GM03348 (cell line): Measurements from ENCODE around the gene MRAP2.
"Not testable (repeated sequence)": the region's sequence is repeated elsewhere in the genome, so short reads cannot be mapped to it uniquely, and the experiment has no call there.

Experiments
- DNase-seq: peaks from one replicate; pipeline ENCODE4 v3.0.0; 2012; ENCODE audit warnings: low spot score

Gene MRAP2

DNA sequence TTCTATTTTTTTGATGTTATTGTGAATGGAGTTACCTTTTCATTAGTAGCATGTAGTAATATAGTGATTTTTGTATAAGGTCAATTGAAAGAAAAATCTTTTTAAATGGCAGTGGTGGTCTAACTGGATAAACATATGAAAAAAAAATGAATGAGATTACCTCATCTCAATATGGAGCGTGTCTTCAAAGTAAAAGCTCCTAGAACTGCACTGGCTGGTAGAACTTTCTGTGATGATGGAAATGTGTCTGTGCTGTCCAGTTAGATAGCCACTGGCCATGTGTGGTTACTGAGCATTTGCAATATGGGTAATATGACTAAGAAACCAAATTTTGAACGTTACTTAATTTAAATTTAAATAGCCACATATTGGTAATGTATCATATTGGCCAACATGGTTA is 44.1 kb downstream of the MRAP2 start:
- DNase-seq, result no peak

DNA sequence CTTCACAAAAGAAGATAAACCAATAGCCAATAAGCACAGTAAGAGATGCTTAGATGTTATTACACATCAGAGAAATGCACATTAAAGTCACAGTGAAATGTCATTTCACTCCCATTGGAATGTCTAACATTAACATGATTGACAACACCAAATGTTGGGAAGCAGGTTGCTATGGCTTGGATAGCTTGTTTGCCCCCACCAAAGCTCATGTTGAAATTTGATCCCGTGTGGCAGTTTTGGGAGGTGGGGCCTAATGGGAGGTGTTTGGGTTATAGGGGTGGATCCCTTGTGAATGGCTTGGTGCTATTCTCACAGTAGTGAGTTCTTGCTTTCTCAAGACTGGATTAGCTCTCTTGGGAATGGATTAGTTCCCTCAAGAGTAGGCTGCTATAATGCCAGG is 44.8 kb downstream of the MRAP2 start:
- DNase-seq, result no peak

DNA sequence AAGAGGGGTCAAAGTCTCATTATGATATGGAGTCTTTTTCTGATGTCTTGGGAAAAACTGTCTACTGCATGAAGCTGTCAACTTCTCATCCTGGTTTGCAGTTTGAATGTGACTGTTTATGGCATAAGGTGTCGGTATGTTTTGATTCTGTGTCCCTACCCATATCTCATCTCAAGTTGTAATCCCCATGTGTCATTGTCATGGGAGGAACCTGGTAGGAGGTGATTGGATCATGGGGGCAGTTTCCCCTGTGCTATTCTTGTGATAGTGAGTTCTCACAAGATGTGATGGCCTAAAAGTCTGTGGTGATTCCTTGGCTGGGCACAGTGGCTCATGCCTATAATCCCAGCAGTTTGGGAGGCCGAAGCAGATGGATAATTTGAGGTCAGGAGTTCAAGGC is 47.6 kb downstream of the MRAP2 start:
- DNase-seq, result no peak

DNA sequence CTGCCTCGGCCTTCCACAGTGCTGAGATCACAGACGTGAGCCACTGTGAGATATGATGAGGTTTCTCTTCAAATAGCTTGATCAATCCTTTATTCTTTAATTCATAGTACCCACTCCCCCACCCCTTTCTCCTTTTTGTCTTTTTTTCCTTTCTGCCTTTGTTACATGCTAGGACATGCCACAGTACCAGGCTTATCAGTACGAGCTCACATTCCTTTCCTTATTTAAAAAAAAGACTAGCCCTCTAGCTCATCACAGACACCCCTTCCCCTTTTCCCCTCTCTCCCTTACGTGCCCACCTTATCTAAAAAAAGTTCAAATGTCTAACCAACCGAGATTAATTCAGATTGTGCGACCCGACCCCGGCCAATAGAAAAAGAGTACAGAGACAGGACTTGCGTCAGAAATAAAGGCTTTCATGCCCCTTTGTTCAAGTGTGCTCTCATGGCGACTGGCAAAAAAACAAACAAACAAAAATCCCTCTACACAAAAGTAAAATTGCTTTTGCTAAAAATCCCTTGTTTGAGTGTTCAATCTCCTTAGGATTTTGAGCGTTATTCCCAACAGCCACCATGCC is 49.2 kb downstream of the MRAP2 start:
- DNase-seq, result no peak

DNA sequence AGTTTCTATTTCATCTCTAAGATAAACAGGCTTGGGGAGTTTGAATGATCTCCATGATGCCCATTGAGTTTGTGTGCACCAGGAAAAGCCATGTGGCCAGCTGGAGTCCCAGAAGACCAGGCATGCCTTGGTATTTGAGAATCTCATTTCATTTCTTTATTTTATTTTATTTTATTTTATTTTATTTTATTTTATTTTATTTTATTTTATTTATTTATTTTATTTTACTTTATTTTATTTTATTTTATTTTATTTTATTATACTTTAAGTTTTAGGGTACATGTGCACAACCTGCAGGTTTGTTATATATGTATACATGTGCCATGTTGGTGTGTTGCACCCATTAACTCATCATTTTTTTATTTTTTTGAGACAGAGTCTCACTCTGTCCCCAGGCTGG is 51.1 kb downstream of the MRAP2 start:
- not testable (repeated sequence) for DNase-seq

DNA sequence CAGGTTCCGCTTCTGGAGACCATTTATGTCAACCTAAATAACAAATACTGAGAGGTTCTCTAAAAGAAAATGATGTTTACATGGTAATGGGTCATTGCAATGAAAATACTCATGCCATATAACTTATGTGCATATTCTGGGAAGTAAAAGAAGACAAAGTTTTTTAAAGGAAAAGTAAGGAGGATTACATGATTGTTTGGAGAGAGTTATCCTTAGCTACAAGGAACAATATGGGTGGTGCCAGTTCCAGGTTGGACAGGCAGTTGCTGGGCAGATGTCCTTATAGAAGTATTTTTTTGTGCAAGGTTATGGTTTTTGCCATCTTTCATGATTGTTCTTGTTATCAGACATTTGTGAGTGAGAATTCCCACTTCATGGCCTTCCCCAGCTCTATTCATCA is 52.5 kb downstream of the MRAP2 start:
- no peak for DNase-seq

DNA sequence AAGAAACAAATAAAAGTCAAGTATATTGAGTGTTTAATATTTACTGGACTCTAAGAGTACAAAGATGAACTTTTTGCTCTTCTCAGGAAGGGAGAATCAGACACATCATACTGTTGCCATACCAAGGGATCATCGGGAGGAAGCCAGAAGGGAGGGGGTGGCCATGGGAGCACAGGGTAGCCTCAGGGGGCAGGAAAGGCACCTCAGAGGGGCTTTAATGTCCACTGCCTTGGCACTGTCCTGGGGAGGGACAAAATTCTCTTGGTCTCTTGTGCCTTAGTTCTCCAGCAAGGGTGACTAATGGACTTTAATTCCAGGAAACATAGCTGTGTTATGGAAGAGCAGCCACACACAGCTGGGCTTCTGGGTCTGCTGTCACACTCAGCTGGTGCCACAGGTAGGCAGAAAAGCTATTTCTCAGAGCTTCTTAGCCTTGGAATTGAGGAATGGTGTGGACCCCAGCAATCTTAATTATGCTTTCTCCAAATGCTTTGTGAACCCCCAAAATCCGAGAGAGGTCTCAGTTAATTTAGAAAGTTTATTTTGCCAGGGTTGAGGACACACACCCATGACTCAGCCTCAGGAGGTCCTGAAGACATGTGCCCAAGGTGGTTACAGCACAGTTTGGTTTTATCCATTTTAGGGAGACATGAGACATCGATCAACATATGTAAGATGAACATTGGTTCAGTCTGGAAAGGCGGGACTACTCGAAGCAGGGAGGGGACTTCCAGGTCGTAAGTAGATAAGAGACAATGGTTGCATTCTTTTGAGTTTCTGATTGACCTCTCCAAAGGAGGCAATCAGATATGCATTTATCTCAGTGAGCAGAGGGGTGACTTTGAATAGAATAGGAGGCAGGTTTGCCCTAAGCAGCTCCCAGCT is 53.2 kb downstream of the MRAP2 start:
- DNase-seq, result no peak

DNA sequence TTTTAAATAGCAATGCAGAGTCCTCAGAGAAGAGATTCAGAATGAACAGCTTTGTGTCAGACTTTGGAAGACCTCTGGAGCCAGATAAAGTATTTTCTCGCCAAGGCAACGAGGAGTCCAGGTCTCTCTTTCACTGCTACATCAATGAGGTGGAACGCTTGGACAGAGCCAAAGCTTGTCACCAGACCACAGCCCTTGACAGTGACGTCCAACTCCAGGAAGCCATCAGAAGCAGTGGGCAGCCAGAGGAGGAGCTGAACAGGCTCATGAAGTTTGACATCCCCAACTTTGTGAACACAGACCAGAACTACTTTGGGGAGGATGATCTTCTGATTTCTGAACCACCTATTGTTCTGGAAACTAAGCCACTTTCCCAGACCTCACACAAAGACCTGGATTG is 55.5 kb downstream of the MRAP2 start:
- no peak for DNase-seq

DNA sequence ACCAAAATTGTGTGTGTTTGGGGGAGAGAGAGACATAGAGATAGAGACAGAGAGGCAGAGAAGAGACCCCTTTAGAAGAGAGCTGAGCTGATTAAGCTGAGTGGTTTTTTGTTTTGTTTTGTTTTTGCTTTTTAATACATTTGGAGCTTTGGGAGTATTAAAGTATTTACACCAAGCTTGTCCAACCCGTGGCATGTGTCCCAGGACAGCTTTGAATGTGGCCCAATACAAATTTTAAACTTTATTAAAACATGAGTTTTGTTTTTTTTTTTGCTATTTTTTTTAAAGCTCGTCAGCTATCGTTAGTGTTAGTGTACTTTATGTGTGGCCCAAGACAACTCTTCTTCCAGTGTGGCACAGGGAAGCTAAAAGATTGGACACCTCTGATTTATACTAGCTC is 56.0 kb downstream of the MRAP2 start:
- no peak for DNase-seq

DNA sequence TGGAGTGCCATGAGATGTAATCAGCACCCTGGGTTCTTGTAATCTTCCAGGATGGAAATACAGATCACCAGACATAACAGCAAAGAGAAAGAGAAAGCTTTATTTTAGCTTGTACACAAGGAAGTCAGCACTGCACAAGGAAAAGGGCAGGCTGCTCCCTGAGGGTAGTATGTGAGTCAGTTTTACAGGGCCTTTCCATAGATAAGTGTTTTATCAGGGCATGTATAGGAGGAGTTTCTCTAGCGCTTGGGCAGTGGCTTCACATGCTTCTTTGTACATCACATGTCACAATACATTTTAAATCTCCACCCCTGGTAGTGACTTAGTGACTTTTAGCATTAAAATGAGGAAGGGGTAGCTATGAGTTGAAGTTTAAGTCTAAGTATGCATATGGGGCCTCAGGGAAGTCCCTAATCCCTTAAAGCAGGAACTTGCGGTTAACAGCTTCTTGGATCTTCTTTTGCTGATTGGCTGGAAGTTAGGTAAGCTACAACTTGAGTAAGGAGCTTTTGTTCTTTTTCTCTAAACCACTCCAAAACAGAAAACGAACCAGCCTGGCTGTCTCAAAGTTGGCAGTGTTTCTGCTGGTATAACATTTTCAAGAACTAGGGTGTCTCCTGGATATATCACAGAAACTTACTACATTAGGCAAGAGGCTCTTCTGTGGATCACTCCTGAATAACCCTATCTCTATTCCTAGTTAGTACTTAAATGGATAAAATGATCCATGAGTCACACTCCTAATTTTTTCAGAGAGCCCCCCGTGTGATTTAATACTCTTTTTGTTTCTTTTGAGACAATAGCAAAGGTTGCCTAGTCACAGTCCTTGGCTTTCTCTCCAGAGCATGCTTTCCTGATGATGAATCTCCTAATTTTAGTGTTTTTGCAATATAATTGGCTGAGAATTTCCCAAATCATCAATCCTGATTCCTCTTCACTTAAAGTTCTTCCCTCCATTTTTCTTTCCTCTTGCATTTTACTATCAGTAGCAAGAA is 60.2 kb downstream of the MRAP2 start:
- peak; percentile 27 for DNase-seq

DNA sequence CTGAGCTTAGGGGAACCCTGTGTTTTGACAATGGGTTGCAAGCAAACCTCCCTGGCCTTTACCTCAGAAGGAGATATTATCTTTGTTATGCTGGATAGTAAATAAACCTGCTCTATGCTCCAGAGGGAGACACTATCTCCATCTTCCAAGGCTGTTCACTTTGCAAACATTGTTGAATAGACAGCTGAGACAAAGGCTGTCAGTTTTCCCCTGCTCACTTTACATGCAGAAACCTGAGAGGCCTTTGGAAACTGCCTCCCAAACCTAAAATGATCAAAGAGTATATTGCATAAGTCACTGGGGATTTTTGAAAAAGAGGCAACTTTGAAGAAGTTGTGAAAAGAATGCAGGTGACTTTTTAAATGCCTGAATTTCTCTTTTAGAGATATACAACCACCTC is 61.6 kb downstream of the MRAP2 start:
- DNase-seq, result no peak

DNA sequence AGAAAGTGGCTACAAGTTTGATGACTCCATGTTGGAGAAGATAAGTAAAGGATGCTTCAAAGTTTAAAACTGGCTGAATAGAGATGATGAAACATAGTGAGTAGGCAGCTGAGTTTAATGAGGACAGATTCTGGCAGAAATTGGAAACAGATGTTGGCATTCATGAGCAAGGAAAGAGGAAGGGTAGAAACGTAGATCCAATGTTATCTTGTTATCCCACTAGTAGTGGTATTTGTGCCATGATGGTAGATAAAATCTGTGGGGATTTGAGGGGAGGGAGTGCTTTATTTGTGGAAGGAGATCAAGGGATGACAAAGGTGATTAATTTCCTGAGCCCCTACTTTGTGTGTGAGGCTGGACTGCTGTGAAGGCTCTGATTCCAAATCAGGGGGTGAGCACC is 69.5 kb downstream of the MRAP2 start:
- DNase-seq, result peak; percentile 75

DNA sequence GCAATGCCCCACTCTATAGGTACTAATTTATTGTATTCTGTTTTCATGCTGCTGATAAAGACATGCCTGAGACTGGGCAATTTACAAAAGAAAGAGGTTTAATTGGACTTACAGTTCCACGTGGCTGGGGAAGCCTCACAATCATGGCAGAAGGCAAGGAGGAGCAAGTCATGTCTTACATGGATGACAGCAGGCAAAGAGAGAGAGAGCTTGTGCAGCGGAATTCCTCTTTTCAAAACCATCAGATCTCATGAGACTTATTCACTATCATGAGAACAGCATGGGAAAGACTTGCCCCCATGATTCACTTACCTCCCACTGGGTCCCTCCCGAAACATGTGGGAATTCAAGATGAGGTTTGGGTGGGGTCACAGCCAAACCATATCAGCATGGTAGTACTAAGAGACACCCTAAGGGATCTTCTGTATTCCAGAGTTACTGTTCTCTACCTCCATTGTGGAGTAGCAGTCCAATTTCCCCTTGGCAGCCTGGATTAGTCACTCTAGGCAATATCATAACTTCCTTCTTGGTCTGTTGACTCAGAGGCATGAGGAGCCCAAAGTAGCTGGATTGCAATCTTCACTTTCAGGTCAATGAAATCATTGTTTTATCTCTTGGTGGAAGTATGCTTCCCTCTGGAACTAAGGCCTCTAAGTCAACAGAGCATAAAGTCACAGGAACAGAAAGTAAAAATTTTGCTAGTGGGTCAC is 71.8 kb downstream of the MRAP2 start:
- DNase-seq, result peak; percentile 26

DNA sequence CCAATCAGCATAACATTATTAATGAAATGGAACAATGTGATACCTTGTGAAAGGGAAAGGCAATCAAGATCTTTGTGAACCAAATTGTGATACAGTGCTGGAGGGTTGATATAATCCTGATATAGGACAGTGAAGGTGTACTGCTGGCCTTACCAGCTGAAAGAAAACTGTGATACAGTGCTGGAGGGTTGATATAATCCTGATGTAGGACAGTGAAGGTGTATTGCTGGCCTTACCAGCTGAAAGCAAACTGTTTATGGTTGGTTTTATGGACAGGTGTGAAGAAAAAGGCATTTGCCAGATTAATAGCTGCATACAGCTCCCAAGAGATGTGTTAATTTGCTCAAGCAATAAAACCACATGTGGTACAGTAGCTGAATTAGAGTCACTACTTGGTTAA is 73.9 kb downstream of the MRAP2 start:
- DNase-seq, result no peak

DNA sequence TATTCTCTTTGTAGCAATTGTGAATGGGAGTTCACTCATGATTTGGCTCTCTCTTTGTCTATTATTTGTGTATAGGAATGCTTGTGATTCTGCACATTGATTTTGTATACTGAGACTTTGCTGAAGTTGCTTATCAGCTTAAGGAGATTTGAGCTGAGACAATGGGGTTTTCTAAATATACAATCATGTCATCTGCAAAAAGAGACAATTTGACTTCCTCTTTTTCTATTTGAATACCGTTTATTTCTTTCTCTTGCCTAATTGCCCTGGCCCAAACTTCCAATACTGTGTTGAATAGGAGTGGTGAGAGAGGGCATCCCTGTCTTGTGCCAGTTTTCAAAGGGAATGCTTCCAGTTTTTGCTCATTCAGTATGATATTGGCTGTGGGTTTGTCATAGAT is 77.8 kb downstream of the MRAP2 start:
- DNase-seq, result not testable (repeated sequence)

DNA sequence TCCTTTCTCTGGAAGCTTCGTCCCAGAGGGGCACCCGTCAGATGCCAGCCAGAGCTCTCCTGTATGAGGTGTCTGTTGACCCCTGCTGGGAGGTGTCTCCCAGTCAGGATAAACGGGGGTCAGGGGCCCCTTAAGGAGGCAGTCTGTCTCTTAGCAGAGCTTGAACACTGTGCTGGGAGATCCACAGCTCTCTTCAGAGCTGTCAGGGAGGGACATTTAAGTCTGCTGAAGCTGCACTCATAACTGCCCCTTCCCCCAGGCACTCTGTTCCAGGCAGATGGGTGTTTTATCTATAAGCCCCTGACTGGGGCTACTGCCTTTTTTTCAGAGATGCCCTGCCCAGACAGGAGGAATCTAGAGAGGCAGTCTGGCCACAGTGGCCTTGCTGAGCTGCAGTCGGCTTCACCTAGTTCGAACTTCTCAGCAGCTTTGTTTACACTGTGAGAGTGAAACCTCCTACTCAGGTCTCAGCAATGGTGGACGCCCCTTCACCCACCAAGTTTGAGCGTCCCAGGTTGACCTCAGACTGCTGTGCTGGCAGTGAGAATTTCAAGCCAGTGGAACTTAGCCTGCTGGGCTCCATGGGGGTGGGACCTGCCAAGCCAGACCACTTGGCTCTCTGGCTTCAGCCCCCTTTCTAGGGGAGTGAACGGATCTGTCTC is 81.5 kb downstream of the MRAP2 start:
- not testable (repeated sequence) for DNase-seq

DNA sequence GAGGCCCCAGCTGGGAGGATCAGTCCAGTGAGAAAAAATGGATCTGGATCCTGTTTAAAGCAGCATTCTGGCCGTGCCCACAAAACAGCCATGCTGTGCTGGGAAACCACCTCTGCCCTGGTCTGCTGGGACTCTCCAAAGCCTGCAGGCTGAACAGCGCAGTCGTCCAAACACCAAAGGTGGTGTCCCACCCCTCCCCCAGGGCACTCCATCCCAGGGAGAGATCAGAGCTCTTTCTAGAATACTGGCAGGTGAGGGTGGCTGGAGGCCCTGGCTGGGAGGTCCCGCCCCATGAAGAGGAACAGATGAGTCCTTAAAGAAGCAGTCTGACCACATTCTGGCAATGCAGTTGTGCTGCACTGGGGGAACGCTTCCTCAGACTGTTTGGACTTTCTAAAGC is 84.6 kb downstream of the MRAP2 start:
- no peak for DNase-seq

DNA sequence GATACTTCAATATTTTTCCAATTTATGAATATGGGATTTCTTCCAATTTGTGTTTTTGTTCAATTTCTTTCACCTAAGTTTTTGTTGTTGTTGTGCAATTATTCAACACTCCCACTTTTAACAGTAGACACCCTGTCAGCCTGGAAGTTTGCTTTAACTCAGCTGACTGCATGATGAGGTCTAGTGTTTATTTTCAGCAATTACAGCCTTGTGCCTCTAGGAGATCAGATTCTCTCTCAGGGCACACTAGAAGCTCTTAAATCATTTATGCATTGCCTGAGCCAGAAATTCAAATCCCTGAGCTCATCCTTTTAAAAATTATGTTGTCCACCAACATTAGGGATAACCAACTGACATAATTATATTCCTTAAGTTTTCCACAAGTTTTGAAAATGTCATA is 85.7 kb downstream of the MRAP2 start:
- DNase-seq, result no peak

DNA sequence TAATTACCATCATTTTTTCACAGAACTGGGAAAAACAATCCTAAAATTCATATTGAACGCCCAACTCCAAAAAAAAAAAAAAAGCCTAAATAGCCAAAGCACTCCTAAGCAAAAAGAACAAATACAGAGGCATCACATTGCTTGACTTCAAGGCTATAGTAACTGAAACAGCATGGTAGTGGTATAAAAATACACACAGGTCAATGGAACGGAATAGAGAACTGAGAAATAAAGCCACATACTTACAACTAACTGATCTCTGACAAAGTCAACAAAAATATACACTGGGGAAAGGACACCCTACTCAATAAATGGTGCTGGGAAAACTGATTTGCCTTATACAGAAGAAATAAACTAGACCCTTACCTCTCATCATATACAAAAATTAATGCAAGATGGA is 89.6 kb downstream of the MRAP2 start:
- no peak for DNase-seq

DNA sequence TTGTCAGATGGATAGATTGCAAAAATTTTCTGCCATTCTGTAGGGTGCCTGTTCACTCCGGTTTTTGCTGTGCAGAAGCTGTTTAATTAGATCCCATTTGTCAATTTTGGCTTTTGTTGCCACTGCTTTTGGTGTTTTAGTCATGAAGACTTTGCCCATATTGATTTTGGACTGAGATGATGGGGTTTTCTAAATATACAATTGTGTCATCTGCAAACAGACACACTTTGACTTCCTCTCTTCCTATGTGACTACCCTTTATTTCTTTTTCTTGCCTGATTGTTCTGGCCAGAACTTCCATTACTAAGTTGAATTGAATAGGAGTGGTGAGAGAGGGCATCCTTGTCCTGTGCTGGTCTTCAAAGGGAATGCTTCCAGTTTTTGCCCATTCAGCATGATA is 96.0 kb downstream of the MRAP2 start:
- DNase-seq, result not testable (repeated sequence)

DNA sequence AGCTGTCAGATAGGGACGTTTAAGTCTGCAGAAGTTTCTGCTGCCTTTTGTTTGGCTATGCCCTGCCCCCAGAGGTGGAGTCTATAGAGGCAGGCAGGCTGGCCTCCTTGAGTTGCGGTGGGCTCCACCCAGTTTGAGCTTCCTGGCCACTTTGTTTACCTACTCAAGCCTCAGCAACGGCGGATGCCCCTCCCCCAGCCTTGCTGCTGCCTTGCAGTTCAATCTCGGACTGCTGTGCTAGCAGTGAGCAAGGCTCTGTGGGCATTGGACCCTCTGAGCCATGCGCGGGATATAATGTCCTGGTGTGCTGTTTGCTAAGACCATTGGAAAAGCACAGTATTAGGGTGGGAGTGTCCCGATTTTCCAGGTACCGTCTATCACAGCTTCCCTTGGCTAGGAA is 99.8 kb downstream of the MRAP2 start:
- DNase-seq, result not testable (repeated sequence)
